HL-60 (cell line): ENCODE results near the gene MKLN1.

Source experiments
- POLR2AphosphoS5 ChIP-seq: IDR thresholded peaks from 2 replicates; pipeline ENCODE4 v1.6.1; 2012; ENCODE audit warnings: low read depth
- TF ChIP-seq, protein P1 (sequence below): IDR thresholded peaks from one replicate; pipeline ENCODE4 v1.5.1; 2011; ENCODE audit warnings: low read length, control low read depth, inconsistent platforms; ENCODE audit not compliant: insufficient read depth

GRCh38 chr7:131499801-131500200 is 172.1 kb downstream of the MKLN1 start:
- TF ChIP-seq, protein P1, sequence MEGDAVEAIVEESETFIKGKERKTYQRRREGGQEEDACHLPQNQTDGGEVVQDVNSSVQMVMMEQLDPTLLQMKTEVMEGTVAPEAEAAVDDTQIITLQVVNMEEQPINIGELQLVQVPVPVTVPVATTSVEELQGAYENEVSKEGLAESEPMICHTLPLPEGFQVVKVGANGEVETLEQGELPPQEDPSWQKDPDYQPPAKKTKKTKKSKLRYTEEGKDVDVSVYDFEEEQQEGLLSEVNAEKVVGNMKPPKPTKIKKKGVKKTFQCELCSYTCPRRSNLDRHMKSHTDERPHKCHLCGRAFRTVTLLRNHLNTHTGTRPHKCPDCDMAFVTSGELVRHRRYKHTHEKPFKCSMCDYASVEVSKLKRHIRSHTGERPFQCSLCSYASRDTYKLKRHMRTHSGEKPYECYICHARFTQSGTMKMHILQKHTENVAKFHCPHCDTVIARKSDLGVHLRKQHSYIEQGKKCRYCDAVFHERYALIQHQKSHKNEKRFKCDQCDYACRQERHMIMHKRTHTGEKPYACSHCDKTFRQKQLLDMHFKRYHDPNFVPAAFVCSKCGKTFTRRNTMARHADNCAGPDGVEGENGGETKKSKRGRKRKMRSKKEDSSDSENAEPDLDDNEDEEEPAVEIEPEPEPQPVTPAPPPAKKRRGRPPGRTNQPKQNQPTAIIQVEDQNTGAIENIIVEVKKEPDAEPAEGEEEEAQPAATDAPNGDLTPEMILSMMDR = no peak
- TF ChIP-seq POLR2AphosphoS5 = no peak
